Stimulated activated CD4-positive, alpha-beta T cell treated with anti-CD3 and anti-CD28 coated beads, Interleukin-4, amount 100 ng/mL, for 24 hours (primary cell): ENCODE measurements around the gene NPHP4.

Source experiments
- DNase-seq: peaks from one replicate; pipeline ENCODE4 v3.0.0-alpha.2; 2020

The NPHP4 gene

GRCh38 chr1:5887349-5887970 is 104.8 kb downstream of the NPHP4 start:
- DNase-seq, result no peak

GRCh38 chr1:5886541-5887348 is 105.5 kb downstream of the NPHP4 start:
- DNase-seq, result no peak

- no peak for DNase-seq
Measured at GRCh38 chr1:5886140-5886483, 106.1 kb downstream of the NPHP4 start.

- DNase-seq, result no peak
Measured at GRCh38 chr1:5885471-5886139, 106.6 kb downstream of the NPHP4 start.

- DNase-seq, result no peak
Measured at GRCh38 chr1:5884110-5884509, 108.1 kb downstream of the NPHP4 start.

- no peak for DNase-seq
Measured at GRCh38 chr1:5883129-5884048, 108.8 kb downstream of the NPHP4 start.

GRCh38 chr1:5882367-5883128 is 109.7 kb downstream of the NPHP4 start:
- no peak for DNase-seq

GRCh38 chr1:5881526-5882222 is 110.6 kb downstream of the NPHP4 start:
- no peak for DNase-seq

- DNase-seq, result no peak
Measured at GRCh38 chr1:5880630-5881405, 111.4 kb downstream of the NPHP4 start.

GRCh38 chr1:5879421-5879820 is 112.8 kb downstream of the NPHP4 start:
- DNase-seq, result no peak

GRCh38 chr1:5878971-5879370 is 113.3 kb downstream of the NPHP4 start:
- DNase-seq, result no peak

- no peak for DNase-seq
Measured at GRCh38 chr1:5877683-5878530, 114.3 kb downstream of the NPHP4 start.

- no peak for DNase-seq
Measured at GRCh38 chr1:5877001-5877400, 115.2 kb downstream of the NPHP4 start.

- no peak for DNase-seq
Measured at GRCh38 chr1:5876094-5876650, 116.1 kb downstream of the NPHP4 start.

- no peak for DNase-seq
Measured at GRCh38 chr1:5875345-5875910, 116.8 kb downstream of the NPHP4 start.

- no peak for DNase-seq
Measured at GRCh38 chr1:5874416-5875110, 117.7 kb downstream of the NPHP4 start.

- DNase-seq, result no peak
Measured at GRCh38 chr1:5873556-5873955, 118.7 kb downstream of the NPHP4 start.

GRCh38 chr1:5872886-5873285 is 119.3 kb downstream of the NPHP4 start:
- no peak for DNase-seq
